GM18498 (cell line): Measurements from ENCODE around the gene MTMR1.
A peak's percentile ranks its signal among the peaks of the same experiment; 100 is the strongest.

Source experiments
- ATAC-seq: cut with Tn5 transposase; IDR thresholded peaks from one replicate; pipeline ENCODE4 v1.9.1; 2021; ENCODE audit warnings: mild to moderate bottlenecking, moderate library complexity; ENCODE audit not compliant: unreplicated experiment

MTMR1 gene

GRCh38 chrX:150692831-150693724 is at the start of gene MTMR1:
MTMR1 (plus strand) TSS chrX:150693396; CDS start chrX:150693531, 135 bp downstream.
- peak; percentile 62 for ATAC-seq

GRCh38 chrX:150643958-150644357 is 49.2 kb upstream of the MTMR1 start:
- no peak for ATAC-seq

GRCh38 chrX:150644422-150644821 is 48.8 kb upstream of the MTMR1 start:
- no peak for ATAC-seq

GRCh38 chrX:150647331-150647730 is 45.9 kb upstream of the MTMR1 start:
- ATAC-seq: no peak

GRCh38 chrX:150648296-150648940 is 44.8 kb upstream of the MTMR1 start:
- no peak for ATAC-seq

- ATAC-seq: no peak
Measured at GRCh38 chrX:150649096-150649870, 43.9 kb upstream of the MTMR1 start.

- no peak for ATAC-seq
Measured at GRCh38 chrX:150651906-150652305, 41.3 kb upstream of the MTMR1 start.

- no peak for ATAC-seq
Measured at GRCh38 chrX:150655788-150656187, 37.4 kb upstream of the MTMR1 start.

GRCh38 chrX:150663073-150663472 is 30.1 kb upstream of the MTMR1 start:
- no peak for ATAC-seq

- no peak for ATAC-seq
Measured at GRCh38 chrX:150664290-150664689, 28.9 kb upstream of the MTMR1 start.

- ATAC-seq: no peak
Measured at GRCh38 chrX:150676221-150676620, 17.0 kb upstream of the MTMR1 start.

- no peak for ATAC-seq
Measured at GRCh38 chrX:150680974-150681373, 12.2 kb upstream of the MTMR1 start.

GRCh38 chrX:150683112-150683511 is 10.1 kb upstream of the MTMR1 start:
- ATAC-seq: no peak

- no peak for ATAC-seq
Measured at GRCh38 chrX:150683536-150684146, 9.6 kb upstream of the MTMR1 start.

GRCh38 chrX:150688911-150689451 is 4.2 kb upstream of the MTMR1 start:
- ATAC-seq: no peak

GRCh38 chrX:150690126-150690525 is 3.1 kb upstream of the MTMR1 start:
- no peak for ATAC-seq

GRCh38 chrX:150692296-150692695 is 900 bp upstream of the MTMR1 start:
- no peak for ATAC-seq

GRCh38 chrX:150693725-150694574 is 754 bp downstream of the MTMR1 start:
- peak; percentile 83 for ATAC-seq

- no peak for ATAC-seq
Measured at GRCh38 chrX:150694738-150695410, 1.7 kb downstream of the MTMR1 start.
